Measurements from ENCODE around the gene ITM2C.

DNA sequence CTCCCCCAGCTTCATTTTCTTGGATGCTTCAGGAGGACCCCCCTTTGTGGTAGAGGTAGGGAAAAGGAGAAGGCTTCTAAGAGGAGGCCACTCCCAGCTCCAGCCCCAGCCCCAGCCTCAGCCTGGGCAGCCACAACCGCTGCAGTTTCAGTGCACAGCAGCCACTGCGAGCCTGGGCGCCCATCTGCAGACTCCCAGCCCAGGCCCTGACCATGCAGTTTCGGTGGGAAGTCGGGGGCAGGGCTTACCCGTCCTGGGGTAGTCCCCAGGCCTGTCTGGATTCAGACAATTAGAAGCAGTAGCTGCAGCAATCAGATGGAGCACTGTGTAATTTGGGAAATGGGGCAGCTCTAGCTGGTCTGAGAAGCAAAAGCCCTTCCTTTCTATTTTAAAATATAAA, 28.6 kb downstream of the ITM2C start:
- TF ChIP-seq POLR2A (IDR thresholded peaks at IDR 0.05; ENCODE audit: low read depth, low read length) = no peak
- TF ChIP-seq POLR2AphosphoS5 (IDR thresholded peaks at IDR 0.05; ENCODE audit: low read depth, low read length) = no peak
